CD4-positive, alpha-beta T cell (primary cell): ENCODE results near the gene ADISSP. TPM values are rescaled to one million over a fixed set of nuclear protein-coding genes. Genes with fewer than 3 reads are reported as not detected.

Experiments
- ATAC-seq: fragments of 200-7000 bp; cut with Tn5 transposase; one replicate; pipeline ENCODE4 v1.10.0; 2022; ENCODE audit warnings: mild to moderate bottlenecking; ENCODE audit not compliant: poor library complexity
- CTCF ChIA-PET: fragments of 350-600 bp; sonication (Branson Sonifier 250); formaldehyde crosslinking; loops from one replicate; lab custom pipeline; 2021; ENCODE audit warnings: antibody characterized with exemption, inconsistent platforms; lab: Charles Lee
- POLR2A ChIA-PET: fragments of 350-600 bp; sonication (Branson Sonifier 250); formaldehyde crosslinking; loops from one replicate; lab custom pipeline; 2021; ENCODE audit warnings: antibody characterized with exemption, inconsistent platforms; lab: Charles Lee
- DNase-seq, 14 experiments: peaks; one replicate each; pipeline ENCODE4 v3.0.0-alpha.2; 2013 to 2020; ENCODE audit warnings: mixed read lengths in 2 of 14
- H3K27ac ChIP-seq, 2 donors: one replicate each; pipeline versions ENCODE4 v1.5.1 to v1.7.0; 2013; ENCODE audit warnings: low read length in 2 of 2, low read depth in 1 of 2, mild to moderate bottlenecking in 1 of 2
- H3K27me3 ChIP-seq, 2 experiments: 1 replicate in 1 of 2; 2 replicates in 1 of 2; pipeline versions ENCODE4 v1.6.1 to v1.7.0; 2013; ENCODE audit warnings: low read length in 2 of 2, control low read depth in 1 of 2, mild to moderate bottlenecking in 1 of 2, moderate library complexity in 1 of 2; ENCODE audit not compliant: insufficient read depth in 2 of 2, control insufficient read depth in 1 of 2
- H3K36me3 ChIP-seq: one replicate; pipeline ENCODE4 v1.6.1; 2013; ENCODE audit warnings: low read length, control low read depth; ENCODE audit not compliant: insufficient read depth
- H3K4me1 ChIP-seq: one replicate; pipeline ENCODE4 v1.6.1; 2013; ENCODE audit warnings: low read length, control low read depth; ENCODE audit not compliant: insufficient read depth
- H3K4me3 ChIP-seq: one replicate; pipeline ENCODE4 v1.5.1; 2013; ENCODE audit warnings: mild to moderate bottlenecking, low read length, moderate library complexity
- H3K9me3 ChIP-seq, 2 experiments: 1 replicate in 1 of 2; 2 replicates in 1 of 2; pipeline versions ENCODE4 v1.6.1 to v1.7.0; 2013; ENCODE audit warnings: low read length in 2 of 2, mild to moderate bottlenecking in 2 of 2, control low read depth in 1 of 2, moderate library complexity in 1 of 2; ENCODE audit not compliant: control insufficient read depth in 1 of 2, insufficient read depth in 1 of 2
- H3K27ac Mint-ChIP-seq: one replicate; pipeline ENCODE4 v1.8.0; 2020; ENCODE audit warnings: mixed read lengths
- H3K27me3 Mint-ChIP-seq: one replicate; pipeline ENCODE4 v1.8.0; 2021; ENCODE audit warnings: mixed read lengths
- H3K36me3 Mint-ChIP-seq: one replicate; pipeline ENCODE4 v1.8.0; 2021; ENCODE audit warnings: low read depth, mixed read lengths
- H3K4me1 Mint-ChIP-seq: one replicate; pipeline ENCODE4 v1.8.0; 2021; ENCODE audit warnings: low read depth, mixed read lengths
- H3K4me3 Mint-ChIP-seq: one replicate; pipeline ENCODE4 v1.8.0; 2020; ENCODE audit warnings: mild to moderate bottlenecking, mixed read lengths
- H3K9me3 Mint-ChIP-seq: one replicate; pipeline ENCODE4 v1.8.0; 2020; ENCODE audit warnings: mixed read lengths
- intact Hi-C, 2 experiments: fragments of 100-400 bp; cut with DNase I in 1 of 2; cut with micrococcal nuclease in 1 of 2; formaldehyde crosslinking; loops; one replicate each; pipeline versions ENCODE4 v1.15.1 to v1.9.0; 2023 to 2025; cut with DNase I, micrococcal nuclease
- polyA plus RNA-seq, 2 donors: library from polyadenylated mRNA; unstranded; fragments of 120-200 nt; gene quantifications; one replicate each; pipeline ENCODE4 v1.2.1, GENCODE V29; 2013
- total RNA-seq, 174 experiments: library from RNA in 2 of 174; stranded (reverse) in 2 of 174; gene quantifications; one replicate each; pipeline ENCODE4 v1.2.3 and lab custom pipeline; 2021 to 2026
- TF ChIP-seq, protein P1 (sequence below): fragments of 200-600 bp; IDR thresholded peaks from one replicate; pipeline ENCODE4 v1.8.0; 2022; ENCODE audit warnings: antibody characterized with exemption, mild to moderate bottlenecking

Gene ADISSP
- total RNA-seq (10 to 100 TPM; 11.2 to 11.6 TPM), total RNA-seq (lab: John Stamatoyannopoulos, UW) (4.6 to 71.2 (median 13.9) reads per million in 172 experiments)
- 25.5 TPM for polyA plus RNA-seq (2013, experiment 1 of 2)
- polyA plus RNA-seq (2013, experiment 2 of 2), result 22.1 TPM

GRCh38 chr20:3767427-3768341, at the start of gene ADISSP:
ADISSP (minus strand) TSS chr20:3767753; CDS start chr20:3760100, 7,653 bp downstream.
- intact Hi-C loops, result loop anchor here (1.0 to 5.0 kb wide), 9 partner anchors 14 to 320 kb away; partner anchors contain the start of genes MAVS (in 1 of the 2) and RNF24 (in 1 of the 2)
- Histone ChIP-seq H3K9me3 (no peaks in the 10 kb centered on the region), H3K27ac (peak within 1 kb of the TSS; percentile 96 to 99), H3K36me3 (no peaks in the 10 kb centered on the region), H3K4me3 (peak within 1 kb of the TSS; percentile 87), H3K4me1 (peaks cover 37% of the 10 kb centered on the region), H3K27me3 (no peaks in the 10 kb centered on the region)
- Mint-ChIP-seq H3K27me3 (no peaks in the 10 kb centered on the region), H3K9me3 (no peaks in the 10 kb centered on the region), H3K36me3 (no peaks in the 10 kb centered on the region), H3K4me3 (peak within 1 kb of the TSS; percentile 90), H3K27ac (peak within 1 kb of the TSS; percentile 86), H3K4me1 (peaks cover 26% of the 10 kb centered on the region)
- TF ChIP-seq, protein P1, sequence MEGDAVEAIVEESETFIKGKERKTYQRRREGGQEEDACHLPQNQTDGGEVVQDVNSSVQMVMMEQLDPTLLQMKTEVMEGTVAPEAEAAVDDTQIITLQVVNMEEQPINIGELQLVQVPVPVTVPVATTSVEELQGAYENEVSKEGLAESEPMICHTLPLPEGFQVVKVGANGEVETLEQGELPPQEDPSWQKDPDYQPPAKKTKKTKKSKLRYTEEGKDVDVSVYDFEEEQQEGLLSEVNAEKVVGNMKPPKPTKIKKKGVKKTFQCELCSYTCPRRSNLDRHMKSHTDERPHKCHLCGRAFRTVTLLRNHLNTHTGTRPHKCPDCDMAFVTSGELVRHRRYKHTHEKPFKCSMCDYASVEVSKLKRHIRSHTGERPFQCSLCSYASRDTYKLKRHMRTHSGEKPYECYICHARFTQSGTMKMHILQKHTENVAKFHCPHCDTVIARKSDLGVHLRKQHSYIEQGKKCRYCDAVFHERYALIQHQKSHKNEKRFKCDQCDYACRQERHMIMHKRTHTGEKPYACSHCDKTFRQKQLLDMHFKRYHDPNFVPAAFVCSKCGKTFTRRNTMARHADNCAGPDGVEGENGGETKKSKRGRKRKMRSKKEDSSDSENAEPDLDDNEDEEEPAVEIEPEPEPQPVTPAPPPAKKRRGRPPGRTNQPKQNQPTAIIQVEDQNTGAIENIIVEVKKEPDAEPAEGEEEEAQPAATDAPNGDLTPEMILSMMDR, result no peak
- POLR2A ChIA-PET, result interaction anchor here (0.7 to 3.6 kb wide), 23 partner anchors 10 to 1297 kb away, joined by 3 to 51 read pairs (median 5); partner anchors contain the start of genes AP5S1, CDC25B, CENPB and SNRPB
- ATAC-seq (peak; percentile 82), DNase-seq (peak; percentile 89 to 98 (median 95))
- CTCF ChIA-PET, result interaction anchor here (0.6 to 2.4 kb wide), 14 partner anchors 11 to 317 kb away, joined by 3 to 25 read pairs (median 8); partner anchors contain the start of genes AP5S1, CDC25B, CENPB and SPEF1

- Mint-ChIP-seq H3K27ac (peak overlapping the region; percentile 85), H3K9me3 (no peaks in the 10 kb centered on the region), H3K4me1 (peaks cover 75% of the 10 kb centered on the region), H3K36me3 (peaks cover 3% of the 10 kb centered on the region), H3K4me3 (peak overlapping the region; percentile 76), H3K27me3 (no peaks in the 10 kb centered on the region)
- Histone ChIP-seq H3K9me3 (no peaks in the 10 kb centered on the region), H3K27me3 (no peaks in the 10 kb centered on the region), H3K4me1 (peaks cover 90% of the 10 kb centered on the region), H3K4me3 (no peak overlapping the region), H3K36me3 (no peaks in the 10 kb centered on the region), H3K27ac (peak overlapping the region; percentile 21 to 47)
- intact Hi-C loops, result no loop called here
- ChIA-PET POLR2A (interaction anchor here (1.0 to 6.6 kb wide), 6 partner anchors 12 to 267 kb away, joined by 3 to 89 read pairs (median 24); partner anchors contain the start of genes ADISSP, CDC25B and CENPB), CTCF (interaction anchor here (1.1 to 3.9 kb wide), 2 partner anchors 29 to 39 kb away, joined by 3 to 20 read pairs; partner anchors contain the start of gene CENPB)
- DNase-seq, result peak in 9 of 14 experiments; percentile 23 to 73 (median 48)
- no peak for ATAC-seq
- TF ChIP-seq, protein P1, result no peak
Observed at GRCh38 chr20:3815703-3816315, 48.3 kb upstream of the ADISSP start.
